Measurements from ENCODE around the gene TNFRSF13B. TPM values are rescaled to one million over a fixed set of nuclear protein-coding genes. Genes with fewer than 3 reads are reported as not detected.
"Not testable (repeated sequence)": the region's sequence is repeated elsewhere in the genome, so short reads cannot be mapped to it uniquely, and the experiment has no call there.

Gene TNFRSF13B
- total RNA-seq, 6 donors from 2014 or later = 0.57 to 6.3 (median 2.1) TPM; not detected in 1

DNA sequence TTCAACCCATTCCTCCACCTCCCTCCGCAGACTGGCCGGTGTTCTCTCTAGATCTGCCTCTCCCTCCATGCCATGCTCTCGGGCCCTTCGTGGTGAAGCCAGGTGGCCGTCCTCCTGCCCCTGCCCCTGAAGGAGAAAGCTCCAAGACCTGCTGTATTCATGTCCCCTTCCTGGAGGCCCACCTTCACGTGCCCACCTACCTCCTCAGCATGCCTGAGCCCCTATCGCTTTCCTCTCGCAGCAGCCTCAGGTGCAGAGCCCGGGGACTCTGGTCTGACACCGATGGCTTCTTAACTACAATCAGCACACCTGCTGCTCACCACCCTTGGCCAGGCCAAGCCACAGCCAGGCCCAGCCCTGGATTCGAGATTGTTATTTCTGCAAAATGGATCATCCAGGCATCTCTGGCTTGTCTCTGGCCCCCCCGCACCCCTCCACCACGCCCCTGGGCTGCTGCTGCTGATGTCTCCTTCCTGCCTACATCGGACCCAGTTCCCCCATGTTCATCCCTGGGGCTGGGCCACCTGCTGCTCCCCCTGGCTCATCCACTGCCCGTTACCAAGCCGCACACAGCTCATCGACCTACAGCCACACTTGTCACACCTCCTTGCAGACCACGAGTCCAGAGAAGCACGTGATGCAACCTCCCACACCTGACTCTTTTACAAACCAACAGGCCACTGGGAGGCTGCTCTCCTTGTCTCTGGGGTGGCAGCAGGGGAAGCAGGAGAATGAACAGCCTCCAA lies 32.5 kb upstream of the TNFRSF13B start:
- no peak for DNase-seq
- Histone ChIP-seq H3K4me3 (no peak overlapping the region), H3K9me3 (no peaks in the 10 kb centered on the region), H3K4me1 (peaks cover 6 to 11% (median 7%) of the 10 kb centered on the region in 4 donors), H3K27me3 (no peaks in the 10 kb centered on the region), H3K27ac (no peak overlapping the region), H3K36me3 (no peaks in the 10 kb centered on the region)
- no peak for ATAC-seq (ENCODE audit: low FRiP score in 2 of 2)
- TF ChIP-seq POLR2AphosphoS5 (IDR thresholded peaks at IDR 0.05) (no peak), POLR2A (IDR thresholded peaks at IDR 0.05) (no peak), EP300 (IDR thresholded peaks at IDR 0.05) (no peak)
- TF ChIP-seq, protein P1, sequence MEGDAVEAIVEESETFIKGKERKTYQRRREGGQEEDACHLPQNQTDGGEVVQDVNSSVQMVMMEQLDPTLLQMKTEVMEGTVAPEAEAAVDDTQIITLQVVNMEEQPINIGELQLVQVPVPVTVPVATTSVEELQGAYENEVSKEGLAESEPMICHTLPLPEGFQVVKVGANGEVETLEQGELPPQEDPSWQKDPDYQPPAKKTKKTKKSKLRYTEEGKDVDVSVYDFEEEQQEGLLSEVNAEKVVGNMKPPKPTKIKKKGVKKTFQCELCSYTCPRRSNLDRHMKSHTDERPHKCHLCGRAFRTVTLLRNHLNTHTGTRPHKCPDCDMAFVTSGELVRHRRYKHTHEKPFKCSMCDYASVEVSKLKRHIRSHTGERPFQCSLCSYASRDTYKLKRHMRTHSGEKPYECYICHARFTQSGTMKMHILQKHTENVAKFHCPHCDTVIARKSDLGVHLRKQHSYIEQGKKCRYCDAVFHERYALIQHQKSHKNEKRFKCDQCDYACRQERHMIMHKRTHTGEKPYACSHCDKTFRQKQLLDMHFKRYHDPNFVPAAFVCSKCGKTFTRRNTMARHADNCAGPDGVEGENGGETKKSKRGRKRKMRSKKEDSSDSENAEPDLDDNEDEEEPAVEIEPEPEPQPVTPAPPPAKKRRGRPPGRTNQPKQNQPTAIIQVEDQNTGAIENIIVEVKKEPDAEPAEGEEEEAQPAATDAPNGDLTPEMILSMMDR (IDR thresholded peaks at IDR 0.05) = no peak
- 82% methylated on average over 18 to 19 of the region's 19 CpGs for WGBS, 2 donors

DNA sequence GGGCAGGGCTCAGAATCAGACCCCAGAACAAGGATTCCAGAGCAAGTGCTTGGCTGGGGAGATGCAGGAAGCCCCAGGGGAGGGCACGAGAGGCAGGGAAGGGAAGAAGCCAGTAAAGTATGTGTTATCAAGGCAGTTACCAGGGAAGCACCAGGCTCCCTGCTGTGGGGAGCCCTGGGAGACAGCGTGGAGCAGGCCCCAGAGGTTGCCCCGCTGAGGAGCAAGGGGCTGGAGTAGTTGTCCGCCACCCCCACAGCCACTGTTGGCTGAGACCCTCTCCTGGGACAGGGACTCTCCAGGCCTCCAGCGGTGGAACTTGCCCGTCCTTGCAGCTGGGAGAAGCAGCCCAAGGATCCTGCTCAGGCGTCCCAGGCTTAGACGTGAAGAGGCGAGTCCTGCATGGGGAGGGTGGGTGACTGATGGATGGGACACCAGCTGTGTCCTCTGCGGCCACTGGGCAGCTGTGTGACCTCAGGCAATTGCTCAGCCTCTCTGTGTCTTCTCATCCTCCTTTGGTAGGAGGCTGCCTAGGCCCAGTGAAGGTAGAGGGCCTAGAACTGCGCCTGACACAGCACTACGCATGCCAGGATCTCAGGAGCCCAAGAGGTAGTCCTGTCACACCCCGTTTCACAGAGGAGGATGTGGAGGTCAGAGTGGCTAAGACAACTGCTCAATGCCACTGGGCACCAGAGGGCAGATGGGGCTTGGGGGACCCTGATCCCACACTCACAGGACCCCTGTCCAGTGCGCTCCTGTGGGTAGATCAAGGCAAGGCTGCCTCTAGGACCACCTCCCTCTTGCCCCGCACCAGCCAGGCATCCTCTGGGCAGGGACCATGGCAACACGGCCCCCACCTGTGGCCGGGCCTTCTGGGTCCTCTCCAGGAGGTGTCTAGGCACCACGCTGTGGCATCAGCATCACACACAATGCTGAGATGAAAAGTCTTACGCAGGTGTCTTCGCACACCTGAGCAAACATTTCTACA lies 31.1 kb upstream of the TNFRSF13B start:
- DNase-seq = not testable (repeated sequence)

DNA sequence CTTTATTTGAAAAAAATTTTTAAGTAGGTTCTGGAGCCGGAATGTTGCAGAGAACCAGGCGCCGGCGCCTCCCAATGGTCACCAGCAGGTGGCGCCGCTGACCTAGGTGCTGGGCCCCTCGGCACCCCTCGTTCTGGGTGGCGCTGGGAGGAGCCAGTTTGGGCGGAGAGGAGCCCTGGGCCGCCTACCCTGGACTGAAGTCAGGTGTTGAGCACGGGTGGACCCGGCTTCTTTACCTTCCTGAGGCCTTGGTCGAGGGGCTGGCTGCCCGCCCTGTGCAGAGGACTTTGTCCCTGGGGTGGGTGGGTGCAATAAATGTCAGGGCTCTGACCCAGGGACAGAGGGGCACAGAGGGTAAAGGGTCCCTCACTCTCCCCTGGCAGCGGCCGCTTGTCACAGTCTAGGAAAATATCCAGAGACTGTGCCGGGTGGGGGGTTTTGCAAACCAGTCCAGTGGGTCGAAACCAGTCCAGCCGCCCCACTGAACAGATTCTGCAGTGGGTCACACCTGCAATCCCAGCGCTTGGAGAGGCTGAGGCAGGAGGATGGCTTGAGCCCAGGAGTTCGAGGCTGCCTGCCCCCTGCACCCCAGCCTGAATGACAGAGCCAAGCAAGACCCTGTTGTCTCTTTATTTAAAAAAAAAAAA lies 30.1 kb upstream of the TNFRSF13B start:
- H3K4me3 ChIP-seq = no peak overlapping the region
- peak; percentile 89 to 90 for ATAC-seq (ENCODE audit: low FRiP score in 2 of 2)
- TF ChIP-seq POLR2A (IDR thresholded peaks at IDR 0.05) (no peak), EP300 (IDR thresholded peaks at IDR 0.05) (no peak), POLR2AphosphoS5 (IDR thresholded peaks at IDR 0.05) (no peak)
- TF ChIP-seq, protein P1 (IDR thresholded peaks at IDR 0.05) = peak; percentile 83 to 93 (median 91)
- H3K27ac ChIP-seq = no peak overlapping the region
- WGBS, 2 donors = 45 to 49% methylated on average over 6 to 11 of the region's 22 CpGs
- peaks cover 5 to 9% (median 6%) of the 10 kb centered on the region in 4 donors for H3K4me1 ChIP-seq
- H3K27me3 ChIP-seq = no peaks in the 10 kb centered on the region
- DNase-seq = peak; percentile 88 to 94
- no peaks in the 10 kb centered on the region for H3K9me3 ChIP-seq
- no peaks in the 10 kb centered on the region for H3K36me3 ChIP-seq

More for the DNA sequence above, 31.1 kb upstream of the TNFRSF13B start:
- H3K27ac ChIP-seq; H3K27me3 ChIP-seq; H3K9me3 ChIP-seq; H3K36me3 ChIP-seq; H3K4me3 ChIP-seq; ATAC-seq (ENCODE audit: low FRiP score in 2 of 2); H3K4me1 ChIP-seq: not testable (repeated sequence)
- WGBS, 2 donors = 90 to 93% methylated on average over 8 to 20 of the region's 20 CpGs

DNA sequence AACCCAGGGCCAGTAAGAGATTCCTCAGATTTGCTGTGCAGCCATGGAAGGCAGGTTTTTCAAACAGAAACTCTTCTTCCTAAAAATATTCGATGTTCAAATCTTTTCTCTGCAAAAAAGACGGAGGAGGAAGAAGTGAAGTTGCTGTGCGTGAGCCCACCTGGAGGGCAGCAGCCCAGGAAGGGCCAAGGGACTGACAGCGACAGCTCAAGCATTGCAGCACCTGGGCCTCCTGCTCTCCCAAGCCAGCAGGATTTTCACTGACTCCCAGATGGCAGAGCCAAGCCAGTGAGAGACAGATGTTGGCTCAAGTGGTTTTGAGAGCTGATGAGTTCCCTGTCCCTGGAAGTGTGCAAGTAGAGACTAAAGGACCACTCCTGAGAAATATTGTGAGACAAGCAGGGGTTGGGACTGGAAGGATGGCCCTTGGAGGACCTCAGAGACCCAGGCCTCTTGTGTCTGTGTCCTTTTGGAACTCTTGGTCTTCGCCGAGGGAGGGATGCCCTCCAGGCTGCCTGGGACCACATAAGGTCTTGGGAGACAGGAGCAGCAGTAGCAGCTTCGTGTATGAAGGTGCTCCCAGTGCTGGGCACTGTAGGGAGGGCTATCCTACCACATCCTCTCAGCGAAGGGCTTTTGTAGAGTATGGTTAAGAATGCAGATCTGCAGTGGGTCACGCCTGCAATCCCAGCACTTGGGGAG lies 29.3 kb upstream of the TNFRSF13B start:
- DNase-seq (no peak), ATAC-seq (ENCODE audit: low FRiP score in 2 of 2) (no peak)
- Histone ChIP-seq H3K27me3 (no peaks in the 10 kb centered on the region), H3K4me1 (peaks cover 5 to 9% (median 6%) of the 10 kb centered on the region in 4 donors), H3K27ac (no peak overlapping the region), H3K9me3 (no peaks in the 10 kb centered on the region), H3K4me3 (no peak overlapping the region), H3K36me3 (no peaks in the 10 kb centered on the region)
- 77 to 88% methylated on average over 8 to 9 of the region's 9 CpGs for WGBS, 2 donors
- TF ChIP-seq POLR2AphosphoS5 (IDR thresholded peaks at IDR 0.05) = no peak
- no peak for TF ChIP-seq POLR2A (IDR thresholded peaks at IDR 0.05)
- TF ChIP-seq EP300 (IDR thresholded peaks at IDR 0.05) = no peak
- TF ChIP-seq, protein P1 (IDR thresholded peaks at IDR 0.05) = no peak
